Activated CD4-positive, alpha-beta T cell treated with anti-CD3 and anti-CD28 coated beads, Interleukin-2, amount 50 U/mL, for 16 hours (primary cell): ENCODE measurements around the gene PAK4.
"Not testable (repeated sequence)": the region's sequence is repeated elsewhere in the genome, so short reads cannot be mapped to it uniquely, and the experiment has no call there.

Experiments used
- DNase-seq: peaks from one replicate; pipeline ENCODE4 v3.0.0-alpha.2; 2020

PAK4 gene

DNA sequence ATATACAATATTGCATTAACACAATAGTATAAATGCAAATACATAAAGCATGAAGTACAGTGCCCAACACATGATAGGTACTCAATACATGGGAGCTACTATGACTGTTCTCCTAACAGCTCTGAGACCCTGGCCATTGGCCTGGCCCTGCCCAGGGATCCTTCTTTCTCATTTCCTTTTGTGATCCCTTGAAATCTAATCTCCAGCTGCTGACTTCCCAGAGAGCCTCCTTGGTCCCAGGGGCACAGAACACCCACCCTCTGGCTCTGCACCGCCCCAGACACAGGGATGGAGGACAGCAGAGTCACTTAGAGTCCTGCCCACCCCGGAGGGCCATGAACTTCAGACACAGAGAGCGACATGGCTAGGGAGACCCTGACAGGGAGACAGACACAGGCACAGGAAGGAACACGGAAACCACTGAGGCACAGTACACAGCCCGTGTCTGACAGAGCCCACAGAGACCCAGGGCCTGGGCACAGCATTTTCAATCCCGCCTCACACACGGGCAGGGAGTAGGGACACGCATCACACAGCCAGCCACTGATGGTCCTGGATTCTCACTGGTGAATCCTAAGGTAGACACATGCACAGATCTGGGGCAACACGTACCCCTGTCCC, 82.7 kb downstream of the PAK4 start:
- no peak for DNase-seq

GRCh38 chr19:39209196-39209595, 83.6 kb downstream of the PAK4 start:
- no peak for DNase-seq

DNA sequence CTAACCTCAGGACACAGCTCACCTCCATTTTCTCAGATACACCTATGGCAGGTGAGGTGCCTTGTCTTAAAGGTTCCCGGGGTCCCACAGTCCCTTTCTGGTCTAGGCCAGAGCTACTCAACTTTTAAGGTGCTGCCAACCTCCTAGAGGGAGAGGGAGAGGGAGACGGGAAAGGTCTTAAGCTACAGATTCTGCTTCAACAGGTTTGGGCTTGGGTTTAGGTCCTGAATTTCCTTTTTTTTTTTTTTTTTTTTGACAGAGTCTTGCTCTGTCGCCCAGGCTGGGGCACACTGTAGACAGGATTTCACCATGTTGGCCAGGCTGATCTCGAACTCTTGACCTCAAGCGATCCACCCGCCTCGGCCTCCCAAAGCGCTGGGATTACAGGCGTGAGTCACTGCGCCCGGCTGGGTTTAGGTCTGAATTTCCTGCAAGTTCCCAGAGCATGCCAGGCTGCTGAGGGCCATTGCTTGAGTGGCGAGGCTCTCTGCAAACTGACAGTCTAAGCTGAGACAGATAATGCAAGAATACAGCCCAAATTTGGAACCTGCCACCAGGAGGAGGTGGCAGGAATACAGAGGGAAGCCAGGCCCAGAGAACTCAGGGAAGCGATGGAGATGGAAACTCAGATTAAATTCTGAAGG, 86.3 kb downstream of the PAK4 start:
- DNase-seq = no peak

DNA sequence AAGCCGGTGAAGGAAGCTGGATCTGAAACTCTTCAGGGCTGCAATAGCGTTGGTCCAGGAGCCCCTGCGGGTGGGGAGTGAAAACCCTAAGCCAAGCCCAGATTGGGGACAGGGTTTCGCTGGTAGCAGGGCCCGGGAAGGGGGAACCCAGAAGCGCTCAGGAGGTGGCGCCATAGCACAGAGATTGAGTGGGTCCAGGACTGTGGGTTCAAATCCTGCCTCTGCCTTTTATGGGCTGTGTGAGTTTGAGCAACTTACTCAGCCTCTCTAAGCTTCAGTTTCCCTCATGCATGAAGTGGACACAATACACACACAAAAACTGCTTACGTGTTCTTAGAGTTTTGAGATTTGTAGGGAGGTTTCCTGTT, 86.8 kb downstream of the PAK4 start:
- peak; percentile 64 for DNase-seq

- DNase-seq = not testable (repeated sequence)
These were observed 89.7 kb downstream of the PAK4 start for GRCh38 chr19:39215323-39215722.

DNA sequence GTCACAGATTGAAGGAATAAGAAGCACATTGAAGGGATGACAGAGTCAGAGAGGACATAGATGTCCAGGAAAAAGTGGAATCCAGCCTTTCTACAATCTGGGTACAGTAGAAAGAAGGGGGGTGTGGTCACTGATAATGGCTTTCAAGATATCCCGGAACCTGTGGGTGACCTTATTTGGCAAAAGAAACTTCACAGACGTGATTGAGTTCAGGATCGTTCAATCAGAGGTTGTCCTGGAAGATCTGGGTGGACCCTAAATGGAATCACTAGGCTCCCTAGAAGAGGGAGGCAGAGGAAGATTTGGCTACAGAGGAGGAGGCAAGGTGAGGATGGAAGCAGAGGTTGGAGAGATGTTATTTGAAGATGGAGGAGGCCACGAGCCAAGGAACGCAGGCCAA, 91.5 kb downstream of the PAK4 start:
- no peak for DNase-seq

DNA sequence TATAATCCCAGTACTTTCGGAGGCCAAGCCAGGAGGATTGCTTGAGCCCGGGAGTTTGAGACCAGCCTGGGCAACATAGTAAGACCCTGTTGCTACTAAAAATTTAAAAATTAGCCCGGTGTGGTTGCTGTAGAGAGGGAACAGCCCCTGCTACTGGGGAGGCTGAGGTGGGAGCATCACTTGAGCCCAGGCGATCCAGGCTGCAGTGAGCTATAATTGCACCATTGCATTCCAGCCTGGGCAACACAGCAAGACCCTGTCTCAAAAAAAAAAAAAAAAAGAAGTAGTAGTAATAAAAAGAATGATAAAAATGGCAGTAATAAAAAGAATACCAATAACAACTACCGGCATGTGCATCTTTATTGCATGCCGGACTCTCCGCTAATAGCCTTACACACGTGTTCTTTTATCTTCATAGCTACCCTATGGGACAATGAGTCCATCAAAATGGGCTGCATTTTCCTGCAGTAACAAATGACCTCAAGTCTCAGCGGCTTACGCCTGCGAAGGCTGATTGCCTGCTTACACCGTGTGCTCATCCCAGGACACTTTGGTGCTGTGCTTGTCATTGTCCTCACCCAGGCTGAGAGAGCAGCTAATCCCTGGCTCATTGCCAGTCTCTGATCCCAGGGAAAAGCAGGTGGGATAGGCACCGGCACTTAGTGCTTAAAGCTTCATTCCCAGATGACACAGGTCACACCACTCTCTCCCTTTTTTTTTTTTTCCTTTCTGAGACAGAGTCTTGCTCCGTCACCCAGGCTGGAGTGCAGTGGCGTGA, 92.8 kb downstream of the PAK4 start:
- no peak for DNase-seq

DNA sequence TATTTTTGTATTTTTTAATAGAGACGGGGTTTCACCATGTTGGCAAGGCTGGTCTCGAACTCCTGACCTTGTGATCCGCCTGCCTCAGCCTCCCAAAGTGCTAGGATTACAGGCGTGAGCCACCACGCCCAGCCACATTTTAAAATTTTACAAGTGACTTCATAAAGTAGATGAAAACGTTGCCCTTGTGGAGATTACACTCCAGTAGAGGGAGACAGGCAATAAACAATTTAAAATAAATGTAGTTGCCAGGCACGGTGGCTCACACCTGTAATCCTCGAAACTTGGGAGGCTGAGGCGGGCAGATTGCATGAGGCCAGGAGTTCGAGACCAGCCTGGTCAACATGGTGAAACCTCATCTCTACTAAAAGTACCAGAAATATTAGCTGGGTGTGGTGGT, 93.5 kb downstream of the PAK4 start:
- not testable (repeated sequence) for DNase-seq

DNA sequence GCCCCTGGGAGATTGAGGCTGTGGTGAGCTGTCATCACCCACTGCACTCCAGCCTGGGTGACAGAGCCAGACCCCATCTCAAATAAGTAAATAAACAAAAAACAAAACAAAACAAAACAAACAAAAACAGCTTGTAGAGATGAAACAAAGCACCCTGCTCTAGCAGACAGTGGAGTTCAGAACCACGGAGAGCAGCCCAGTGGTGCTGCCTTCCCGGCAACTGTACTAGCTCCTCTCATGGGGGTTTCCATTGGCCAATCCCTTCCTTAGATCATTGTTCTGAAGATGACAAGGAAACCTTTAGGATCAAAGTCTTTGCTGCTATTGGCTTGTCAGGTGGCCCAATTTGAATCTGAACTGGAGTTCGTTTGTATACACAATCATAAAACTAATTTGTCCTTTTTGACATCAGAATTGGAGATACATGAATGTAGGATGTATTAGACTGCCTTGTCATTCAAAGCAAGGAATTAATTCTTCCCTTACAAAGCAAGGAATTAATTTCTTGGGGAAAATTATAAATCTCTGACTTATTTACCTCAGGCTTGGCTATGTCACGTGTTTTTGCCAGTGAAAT, 98.2 kb downstream of the PAK4 start:
- no peak for DNase-seq

- DNase-seq = no peak
These were observed 99.3 kb downstream of the PAK4 start for GRCh38 chr19:39224910-39225309.
